Endothelial cell of umbilical vein (primary cell): ENCODE results near the gene SP1. TPM values are rescaled to one million over a fixed set of nuclear protein-coding genes. Genes with fewer than 3 reads are reported as not detected.

Experiments used
- BruUV-seq: library from RNA; stranded (reverse); fragments of 400-500 nt; replicated peaks from 2 replicates; lab custom pipeline; 2021; lab: Mats Ljungman, UMichigan
- CTCF ChIA-PET: fragments of 300-600, 350-600 bp; sonication (Branson Sonifier 250); formaldehyde crosslinking; loops from one replicate; lab custom pipeline; 2021; ENCODE audit warnings: antibody characterized with exemption, inconsistent platforms; lab: Charles Lee
- POLR2A ChIA-PET: fragments of 300-600, 350-600 bp; sonication (Branson Sonifier 250); formaldehyde crosslinking; loops from one replicate; lab custom pipeline; 2021; ENCODE audit warnings: antibody characterized with exemption, inconsistent platforms; lab: Charles Lee
- DNase-seq: peaks from one replicate; pipeline ENCODE4 v3.0.0-alpha.2; 2011; ENCODE audit warnings: low read depth, low spot score
- FAIRE-seq: peaks from 2 replicates; lab custom pipeline; 2011; peaks lifted over from hg19 to GRCh38; lab: Jason Lieb, UNC
- H2AFZ ChIP-seq: 2 replicates; pipeline ENCODE4 v1.6.0; 2012; ENCODE audit warnings: low read depth, low read length, control low read depth, inconsistent platforms
- H3K27ac ChIP-seq: 2 replicates; pipeline ENCODE4 v1.5.1; 2011; ENCODE audit warnings: low read depth, mild to moderate bottlenecking, control low read depth, low read length, moderate library complexity; ENCODE audit not compliant: insufficient read depth
- H3K27me3 ChIP-seq, 2 experiments: 2 replicates each; pipeline versions ENCODE4 v1.6.0 to v1.6.1; 2011; ENCODE audit warnings: low read length in 2 of 2, mixed read lengths in 1 of 2; ENCODE audit not compliant: control insufficient read depth in 2 of 2, insufficient read depth in 2 of 2
- H3K36me3 ChIP-seq, 2 experiments: 2 replicates in 1 of 2; 3 replicates in 1 of 2; pipeline ENCODE4 v1.5.1; 2011; ENCODE audit warnings: low read length in 2 of 2, mild to moderate bottlenecking in 1 of 2, moderate library complexity in 1 of 2; ENCODE audit not compliant: control insufficient read depth in 2 of 2, insufficient read depth in 2 of 2; ENCODE audit errors: extremely low read depth in 1 of 2
- H3K4me1 ChIP-seq: 3 replicates; pipeline ENCODE4 v1.5.1; 2011; ENCODE audit warnings: mild to moderate bottlenecking, low read length; ENCODE audit not compliant: control insufficient read depth, insufficient read depth; ENCODE audit errors: extremely low read depth
- H3K4me2 ChIP-seq: 2 replicates; pipeline ENCODE4 v1.6.1; 2011; ENCODE audit warnings: low read length, control low read depth, mixed read lengths; ENCODE audit not compliant: insufficient read depth
- H3K4me3 ChIP-seq, 3 experiments: fragments of 200-600 bp in 1 of 3; sonication (generic), shearing (Covaris generic) in 1 of 3; replicated peaks in 1 of 3; 2 replicates each; pipeline ENCODE4 v1.5.1; 2011 to 2016; ENCODE audit warnings: control low read depth in 3 of 3, low read length in 3 of 3, mild to moderate bottlenecking in 2 of 3, inconsistent platforms in 1 of 3, low read depth in 1 of 3, moderate library complexity in 1 of 3; ENCODE audit not compliant: insufficient read depth in 1 of 3
- H3K79me2 ChIP-seq: 2 replicates; pipeline ENCODE4 v1.6.0; 2012; ENCODE audit warnings: low read length, inconsistent platforms; ENCODE audit not compliant: control insufficient read depth, insufficient read depth
- H3K9ac ChIP-seq: replicated peaks from 2 replicates; pipeline ENCODE3; 2011; ENCODE audit warnings: low read length, control low read depth; ENCODE audit not compliant: insufficient read depth; ENCODE audit errors: extremely low read depth
- H3K9me1 ChIP-seq: replicated peaks from 3 replicates; pipeline ENCODE4 v1.6.0; 2011; ENCODE audit warnings: mild to moderate bottlenecking, low read length; ENCODE audit not compliant: control insufficient read depth, insufficient read depth; ENCODE audit errors: extremely low read depth
- H3K9me3 ChIP-seq: replicated peaks from 2 replicates; pipeline ENCODE4 v1.5.1; 2012; ENCODE audit warnings: low read length, inconsistent platforms; ENCODE audit not compliant: control insufficient read depth, insufficient read depth
- H4K20me1 ChIP-seq: replicated peaks from 2 replicates; pipeline ENCODE3; 2011; ENCODE audit warnings: mild to moderate bottlenecking, low read length; ENCODE audit not compliant: control insufficient read depth, insufficient read depth; ENCODE audit errors: extremely low read depth
- CTCF ChIP-seq, 2 donors: IDR thresholded peaks; 1 replicate in 1 of 2; 2 replicates in 1 of 2; pipeline ENCODE4 v1.5.1; 2011; ENCODE audit warnings: low read length in 2 of 2, mild to moderate bottlenecking in 2 of 2, moderate library complexity in 2 of 2, control low read depth in 1 of 2, inconsistent platforms in 1 of 2, low read depth in 1 of 2; ENCODE audit not compliant: insufficient read depth in 1 of 2; ENCODE audit errors: extremely low read depth in 1 of 2
- EZH2 ChIP-seq: IDR thresholded peaks from 2 replicates; pipeline ENCODE4 v1.6.1; 2012; ENCODE audit warnings: borderline replicate concordance, low read depth, mild to moderate bottlenecking, moderate library complexity, low read length, inconsistent platforms; ENCODE audit not compliant: severe bottlenecking
- FOS ChIP-seq: IDR thresholded peaks from 2 replicates; pipeline ENCODE4 v1.6.1; 2011; ENCODE audit warnings: mild to moderate bottlenecking, low read length, moderate library complexity, borderline replicate concordance; ENCODE audit not compliant: insufficient read depth
- GATA2 ChIP-seq: IDR thresholded peaks from 2 replicates; pipeline ENCODE4 v1.7.0; 2011; ENCODE audit warnings: low read depth, mild to moderate bottlenecking, moderate library complexity, mixed read lengths, low read length; ENCODE audit not compliant: insufficient read length, insufficient read depth
- JUN ChIP-seq: IDR thresholded peaks from 2 replicates; pipeline ENCODE4 v1.6.1; 2011; ENCODE audit warnings: borderline replicate concordance, low read depth; ENCODE audit not compliant: insufficient read length, insufficient read depth
- MAX ChIP-seq: IDR thresholded peaks from 2 replicates; pipeline ENCODE4 v1.6.1; 2011; ENCODE audit not compliant: insufficient read depth, insufficient read length
- MYC ChIP-seq: IDR thresholded peaks from one replicate; pipeline ENCODE4 v1.6.1; 2011; ENCODE audit warnings: mild to moderate bottlenecking, low read depth, low read length
- POLR2A ChIP-seq: IDR thresholded peaks from 2 replicates; pipeline ENCODE4 v1.6.1; 2012; ENCODE audit warnings: low read depth, mild to moderate bottlenecking, control low read depth, low read length
- POLR2AphosphoS5 ChIP-seq: IDR thresholded peaks from 2 replicates; pipeline ENCODE4 v1.6.1; 2012; ENCODE audit warnings: low read depth, mild to moderate bottlenecking, control low read depth, low read length, moderate library complexity; ENCODE audit not compliant: insufficient read depth
- dilution Hi-C: fragments of 300-500 bp; cut with MboI; formaldehyde crosslinking; loops from one replicate; pipeline ENCODE4 v1.15.0; 2019; ENCODE audit warnings: low sequenced_read_pairs; ENCODE audit not compliant: extremely low pct_ligation_motif_present
- intact Hi-C: fragments of 100-400 bp; cut with micrococcal nuclease; formaldehyde crosslinking; loops from one replicate; pipeline ENCODE4 v1.10.0; 2022
- polyA plus RNA-seq, 4 experiments: library from polyadenylated mRNA; depleted of rRNA in 3 of 4; stranded (reverse) in 3 of 4; unstranded in 1 of 4; fragments of >200 nt; gene quantifications; 2 replicates each; pipeline versions ENCODE4 v1.2.1 to v1.2.3, GENCODE V29; 2011 to 2012; ENCODE audit warnings: missing spikeins in 1 of 4
- total RNA-seq: library from RNA; stranded (reverse); gene quantifications from 2 replicates; pipeline ENCODE4 v1.2.3, GENCODE V29; 2021

Gene SP1
- total and polyA plus RNA-seq, 2 donors (not counting 3 experiments of a cell fraction or from before 2014, with no cell fraction given) = 34.8 to 56.3 TPM

GRCh38 chr12:53333845-53334244 lies 46.1 kb upstream of the SP1 start:
- Histone ChIP-seq H3K9me1 (no peaks in the 10 kb centered on the region), H4K20me1 (no peaks in the 10 kb centered on the region), H3K4me1 (no peaks in the 10 kb centered on the region), H3K9me3 (no peaks in the 10 kb centered on the region), H3K9ac (no peak overlapping the region), H3K4me2 (no peak overlapping the region), H2AFZ (no peak overlapping the region), H3K4me3 (no peak overlapping the region), H3K27ac (no peak overlapping the region), H3K27me3 (peaks cover 21 to 26% of the 10 kb centered on the region in 2 experiments), H3K36me3 (no peaks in the 10 kb centered on the region), H3K79me2 (no peaks in the 10 kb centered on the region)
- dilution Hi-C loops (no loop called here), intact Hi-C loops (no loop called here)
- CTCF ChIA-PET = interaction anchor here (1.0 to 1.4 kb wide), 3 partner anchors 11 to 19 kb away, joined by 3 to 6 read pairs (median 5); partner anchors contain the start of gene AAAS
- DNase-seq = no peak
- no peak for FAIRE-seq
- POLR2A ChIA-PET = no interaction called here
- no TSS peak for BruUV-seq
- TF ChIP-seq CTCF (IDR thresholded peaks at IDR 0.05; ENCODE audit: extremely low read depth in 1 of 2, insufficient read depth in 1 of 2, low read depth in 1 of 2, low read length in 2 of 2) (no peak), FOS (no peak), POLR2A (no peak), MAX (no peak)

GRCh38 chr12:53334822-53335221 lies 45.2 kb upstream of the SP1 start:
- Histone ChIP-seq H3K27me3 (peaks cover 21 to 26% of the 10 kb centered on the region in 2 experiments), H3K4me2 (no peak overlapping the region), H3K9ac (no peak overlapping the region), H4K20me1 (no peaks in the 10 kb centered on the region), H2AFZ (no peak overlapping the region), H3K27ac (no peak overlapping the region), H3K4me3 (no peak overlapping the region), H3K79me2 (no peaks in the 10 kb centered on the region), H3K4me1 (no peaks in the 10 kb centered on the region), H3K9me1 (no peaks in the 10 kb centered on the region), H3K36me3 (no peaks in the 10 kb centered on the region), H3K9me3 (no peaks in the 10 kb centered on the region)
- no peak for FAIRE-seq
- intact Hi-C loops = no loop called here
- ChIA-PET POLR2A (no interaction called here), CTCF (interaction anchor here (0.6 to 1.9 kb wide), 7 partner anchors 10 to 121 kb away, joined by 3 to 13 read pairs (median 4); partner anchors contain the start of gene AAAS)
- dilution Hi-C loops = no loop called here
- no peak for DNase-seq
- BruUV-seq = no TSS peak
- no peak for TF ChIP-seq MYC
- no peak for TF ChIP-seq FOS
- no peak for TF ChIP-seq POLR2A
- TF ChIP-seq GATA2 = no peak
- no peak for TF ChIP-seq JUN
- TF ChIP-seq MAX = no peak
- TF ChIP-seq CTCF (IDR thresholded peaks at IDR 0.05; ENCODE audit: extremely low read depth in 1 of 2, insufficient read depth in 1 of 2, low read depth in 1 of 2, low read length in 2 of 2) = no peak
- no peak for TF ChIP-seq EZH2
- no peak for TF ChIP-seq POLR2AphosphoS5
